Peyer's patch (tissue), 4 donors: Measurements from ENCODE around the gene ATXN1. TPM values are rescaled to one million over a fixed set of nuclear protein-coding genes. Genes with fewer than 3 reads are reported as not detected.

Experiments used
- DNase-seq, 3 donors: peaks; one replicate each; pipeline ENCODE4 v3.0.0-alpha.2; 2017 to 2019
- H3K27ac ChIP-seq, 4 donors: fragments of 200-600 bp; sonication (generic); one replicate each; pipeline ENCODE4 v1.5.1; 2016 to 2019
- H3K27me3 ChIP-seq, 2 donors: fragments of 200-600 bp; sonication (generic); one replicate each; pipeline ENCODE4 v1.5.1; 2019
- H3K36me3 ChIP-seq, 3 donors: fragments of 200-600 bp; sonication (generic); one replicate each; pipeline ENCODE4 v1.5.1; 2016 to 2019
- H3K4me1 ChIP-seq, 4 donors: fragments of 200-600 bp; sonication (generic); one replicate each; pipeline ENCODE4 v1.5.1; 2016 to 2019
- H3K4me3 ChIP-seq, 4 donors: fragments of 200-600 bp; sonication (generic); 1 replicate in 3 of 4; 2 replicates in 1 of 4; pipeline ENCODE4 v1.5.1; 2016 to 2019; ENCODE audit warnings: mild to moderate bottlenecking in 1 of 4
- H3K9me3 ChIP-seq, 4 donors: fragments of 200-600 bp; sonication (generic); one replicate each; pipeline ENCODE4 v1.5.1; 2016 to 2019; ENCODE audit warnings: mild to moderate bottlenecking in 1 of 4
- POLR2A ChIP-seq, 2 donors: fragments of 450-650 bp; IDR thresholded peaks; one replicate each; pipeline ENCODE4 v1.5.1; 2017; ENCODE audit warnings: antibody characterized with exemption in 2 of 2, mild to moderate bottlenecking in 2 of 2, moderate library complexity in 2 of 2
- total RNA-seq, 4 donors: library from RNA; depleted of rRNA; stranded (reverse); fragments of >200 nt; gene quantifications; one replicate each; pipeline ENCODE4 v1.1.0, GENCODE V29; 2016
- TF ChIP-seq, protein P1 (sequence below), 6 experiments: fragments of 450-650 bp in 4 of 6; fragments of 200-600 bp in 2 of 6; sonication (generic) in 1 of 6; IDR thresholded peaks; one replicate each; pipeline ENCODE4 v1.5.1; 2017 to 2019; ENCODE audit warnings: antibody characterized with exemption in 6 of 6, mild to moderate bottlenecking in 3 of 6, moderate library complexity in 1 of 6

The ATXN1 gene
- total RNA-seq, 4 donors from 2014 or later: 34.7 to 48.5 (median 43.1) TPM

DNA sequence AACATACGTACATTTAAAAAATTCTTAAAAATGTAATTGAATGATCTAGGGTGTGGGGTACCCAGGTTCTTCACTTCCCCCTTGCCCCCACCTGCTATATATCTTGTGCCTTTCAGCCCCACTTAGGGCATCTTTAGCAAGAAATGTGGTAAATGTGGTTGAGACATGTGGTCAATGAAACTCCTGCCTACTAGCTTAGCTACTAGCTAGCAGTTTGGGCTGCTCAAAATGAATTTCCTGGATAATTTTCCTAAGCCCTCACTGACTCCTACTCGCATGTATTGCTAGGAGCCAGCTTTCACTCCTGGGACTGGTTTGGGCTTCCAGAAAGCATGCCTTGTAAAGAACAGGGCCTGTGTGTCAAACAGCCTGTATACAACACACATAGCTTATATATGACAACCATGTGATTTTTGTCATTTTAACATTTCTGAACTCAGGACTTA, 257.3 kb downstream of the ATXN1 start:
- no peak for TF ChIP-seq POLR2A (IDR thresholded peaks at IDR 0.05)
- TF ChIP-seq, protein P1, sequence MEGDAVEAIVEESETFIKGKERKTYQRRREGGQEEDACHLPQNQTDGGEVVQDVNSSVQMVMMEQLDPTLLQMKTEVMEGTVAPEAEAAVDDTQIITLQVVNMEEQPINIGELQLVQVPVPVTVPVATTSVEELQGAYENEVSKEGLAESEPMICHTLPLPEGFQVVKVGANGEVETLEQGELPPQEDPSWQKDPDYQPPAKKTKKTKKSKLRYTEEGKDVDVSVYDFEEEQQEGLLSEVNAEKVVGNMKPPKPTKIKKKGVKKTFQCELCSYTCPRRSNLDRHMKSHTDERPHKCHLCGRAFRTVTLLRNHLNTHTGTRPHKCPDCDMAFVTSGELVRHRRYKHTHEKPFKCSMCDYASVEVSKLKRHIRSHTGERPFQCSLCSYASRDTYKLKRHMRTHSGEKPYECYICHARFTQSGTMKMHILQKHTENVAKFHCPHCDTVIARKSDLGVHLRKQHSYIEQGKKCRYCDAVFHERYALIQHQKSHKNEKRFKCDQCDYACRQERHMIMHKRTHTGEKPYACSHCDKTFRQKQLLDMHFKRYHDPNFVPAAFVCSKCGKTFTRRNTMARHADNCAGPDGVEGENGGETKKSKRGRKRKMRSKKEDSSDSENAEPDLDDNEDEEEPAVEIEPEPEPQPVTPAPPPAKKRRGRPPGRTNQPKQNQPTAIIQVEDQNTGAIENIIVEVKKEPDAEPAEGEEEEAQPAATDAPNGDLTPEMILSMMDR (IDR thresholded peaks at IDR 0.05): no peak
- Histone ChIP-seq H3K9me3 (no peaks in the 10 kb centered on the region), H3K4me1 (peaks cover 0 to 5% (median 2%) of the 10 kb centered on the region in 4 donors), H3K27ac (no peak overlapping the region), H3K27me3 (no peaks in the 10 kb centered on the region), H3K36me3 (no peaks in the 10 kb centered on the region), H3K4me3 (no peak overlapping the region)
- DNase-seq: no peak

DNA sequence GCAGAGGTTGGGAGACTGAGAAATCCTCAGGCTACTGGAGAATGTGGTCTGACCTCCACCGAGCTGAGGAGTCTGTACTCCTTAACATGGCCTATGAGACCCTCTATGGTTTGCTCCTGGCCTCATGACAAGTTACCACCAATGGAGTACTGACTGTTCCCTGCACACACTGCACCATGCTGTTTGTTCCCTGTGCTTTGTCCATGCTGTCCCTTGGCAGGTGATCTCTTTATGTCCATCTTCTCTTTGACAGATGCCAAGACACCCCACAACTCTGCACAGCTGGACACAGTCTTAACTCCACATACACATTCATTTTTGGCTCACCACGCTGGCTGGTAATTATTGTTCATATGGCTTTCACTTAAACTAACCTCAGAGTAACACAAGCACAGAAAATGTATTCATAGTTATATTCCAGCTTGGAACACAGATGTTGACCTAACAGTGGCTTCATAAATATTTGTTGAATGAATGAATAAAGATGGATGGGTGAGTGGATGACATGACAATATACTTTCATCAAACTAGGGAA, 258.0 kb downstream of the ATXN1 start:
- peaks cover 0 to 5% (median 2%) of the 10 kb centered on the region in 4 donors for H3K4me1 ChIP-seq
- no peak for TF ChIP-seq POLR2A (IDR thresholded peaks at IDR 0.05)
- TF ChIP-seq, protein P1 (IDR thresholded peaks at IDR 0.05): no peak
- no peak overlapping the region for H3K27ac ChIP-seq
- DNase-seq: no peak
- H3K36me3 ChIP-seq: no peaks in the 10 kb centered on the region
- no peaks in the 10 kb centered on the region for H3K27me3 ChIP-seq
- H3K4me3 ChIP-seq: no peak overlapping the region
- H3K9me3 ChIP-seq: no peaks in the 10 kb centered on the region

DNA sequence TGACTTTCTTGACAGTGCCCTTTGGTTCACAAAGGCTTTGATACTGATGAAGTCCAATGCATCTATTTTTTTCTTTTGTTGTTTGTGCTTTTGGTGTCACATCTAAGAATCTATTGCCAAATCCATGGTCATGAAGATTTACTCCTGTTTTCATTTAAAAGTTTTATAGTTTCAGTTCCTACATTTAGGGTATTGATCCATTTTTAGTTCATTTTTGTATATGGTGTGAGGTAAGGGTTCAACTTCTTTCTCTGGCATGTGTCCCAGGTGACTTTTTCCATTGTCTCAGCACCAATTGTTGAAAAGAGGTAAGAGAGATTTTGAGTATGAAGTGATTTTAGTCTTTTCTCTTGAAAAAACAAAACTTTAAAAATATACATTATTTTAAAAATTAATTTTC, 262.3 kb downstream of the ATXN1 start:
- Histone ChIP-seq H3K27ac (no peak overlapping the region), H3K27me3 (no peaks in the 10 kb centered on the region), H3K9me3 (no peaks in the 10 kb centered on the region), H3K36me3 (no peaks in the 10 kb centered on the region), H3K4me1 (peaks cover 0 to 6% (median 0%) of the 10 kb centered on the region in 4 donors), H3K4me3 (no peak overlapping the region)
- DNase-seq: no peak
- no peak for TF ChIP-seq POLR2A (IDR thresholded peaks at IDR 0.05)
- TF ChIP-seq, protein P1 (IDR thresholded peaks at IDR 0.05): no peak

DNA sequence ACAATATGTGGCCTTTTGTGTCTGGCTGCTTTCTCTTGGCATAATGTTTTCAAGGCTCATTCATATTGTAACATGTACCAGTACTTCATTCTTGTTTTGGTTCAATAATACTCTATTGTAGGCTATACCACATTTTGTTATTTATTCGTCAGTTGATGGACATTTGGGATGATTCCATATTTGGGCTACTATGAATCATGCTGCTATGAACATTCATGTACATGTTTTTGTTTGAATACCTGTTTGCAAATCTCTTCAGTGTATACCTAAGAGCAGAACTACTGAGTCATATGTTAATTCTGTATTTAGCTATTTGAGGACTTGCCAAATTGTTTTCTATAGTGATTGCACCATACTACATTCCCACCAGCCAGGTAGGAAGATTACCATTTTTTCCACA, 263.0 kb downstream of the ATXN1 start:
- Histone ChIP-seq H3K4me1 (peaks cover 0 to 5% (median 0%) of the 10 kb centered on the region in 4 donors), H3K36me3 (no peaks in the 10 kb centered on the region), H3K9me3 (no peaks in the 10 kb centered on the region), H3K4me3 (no peak overlapping the region), H3K27me3 (no peaks in the 10 kb centered on the region), H3K27ac (no peak overlapping the region)
- no peak for DNase-seq
- no peak for TF ChIP-seq POLR2A (IDR thresholded peaks at IDR 0.05)

DNA sequence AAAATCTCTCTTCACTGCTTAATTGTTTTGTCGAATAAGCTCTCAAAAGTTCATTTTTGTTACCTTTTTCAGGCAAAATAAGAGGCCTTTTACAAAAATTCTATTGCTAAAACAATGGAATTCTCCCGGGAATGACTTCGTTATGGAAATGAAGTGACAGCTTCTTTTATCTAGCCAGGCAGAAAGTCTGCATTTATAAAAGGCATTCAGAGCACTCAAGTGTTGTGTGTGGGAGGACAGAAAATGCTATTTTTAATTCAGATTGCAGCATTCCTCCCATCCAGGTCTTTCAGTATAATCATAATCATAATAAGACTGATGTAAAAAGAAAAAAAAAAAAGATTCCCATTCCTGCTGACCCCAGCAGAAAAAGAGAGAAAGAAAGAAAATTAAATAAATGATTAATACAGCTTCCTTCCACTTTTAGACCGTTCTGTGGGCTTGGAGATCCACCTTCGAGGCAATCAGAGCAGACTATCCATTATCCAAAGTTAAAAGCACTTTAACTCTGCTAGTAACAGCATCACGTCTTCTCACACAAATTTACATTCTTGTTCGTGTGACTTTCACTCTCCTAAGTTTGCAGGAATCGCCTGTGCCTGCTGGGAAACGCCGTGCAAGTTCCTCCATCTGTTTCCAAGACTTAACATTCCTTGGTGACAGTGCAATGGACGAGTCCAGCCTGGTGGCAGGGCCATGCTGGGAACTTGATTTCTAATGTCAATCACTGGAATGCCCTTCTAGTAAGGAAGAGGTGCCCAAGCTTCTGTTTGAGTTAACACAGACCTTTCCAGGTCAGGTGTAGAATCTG, 264.1 kb downstream of the ATXN1 start:
- Histone ChIP-seq H3K27me3 (no peaks in the 10 kb centered on the region), H3K9me3 (no peaks in the 10 kb centered on the region), H3K27ac (no peak overlapping the region), H3K4me3 (no peak overlapping the region), H3K36me3 (no peaks in the 10 kb centered on the region), H3K4me1 (peaks cover 0 to 5% (median 0%) of the 10 kb centered on the region in 4 donors)
- DNase-seq: no peak
- no peak for TF ChIP-seq POLR2A (IDR thresholded peaks at IDR 0.05)
- TF ChIP-seq, protein P1 (IDR thresholded peaks at IDR 0.05): no peak

DNA sequence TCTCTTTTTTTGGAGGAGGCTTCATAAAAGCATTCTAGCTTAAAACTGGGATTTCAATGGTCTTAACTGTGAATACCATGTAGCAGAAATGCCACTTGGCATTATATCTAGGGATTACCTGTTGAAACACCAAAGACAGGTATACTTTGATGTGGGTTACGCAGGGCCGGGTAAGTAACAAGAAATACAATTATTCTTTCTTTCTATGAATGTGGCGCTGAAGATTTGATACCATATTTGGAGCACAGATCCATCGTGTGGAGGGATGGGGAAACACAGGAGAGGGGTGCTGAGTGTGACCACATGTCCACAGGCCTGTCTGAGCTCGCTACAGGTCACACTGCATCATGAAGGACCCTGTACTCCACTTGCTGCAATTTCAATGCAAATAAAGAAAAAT, 265.1 kb downstream of the ATXN1 start:
- Histone ChIP-seq H3K36me3 (no peaks in the 10 kb centered on the region), H3K4me1 (peaks cover 0 to 5% (median 0%) of the 10 kb centered on the region in 4 donors), H3K27me3 (no peaks in the 10 kb centered on the region), H3K9me3 (no peaks in the 10 kb centered on the region), H3K4me3 (no peak overlapping the region), H3K27ac (no peak overlapping the region)
- no peak for TF ChIP-seq POLR2A (IDR thresholded peaks at IDR 0.05)
- no peak for DNase-seq
